ENCODE measurements around the gene GNL1. TPM values are rescaled to one million over a fixed set of nuclear protein-coding genes. Genes with fewer than 3 reads are reported as not detected.
"Not testable (repeated sequence)": the region's sequence is repeated elsewhere in the genome, so short reads cannot be mapped to it uniquely, and the experiment has no call there.

The GNL1 gene
- total and polyA plus RNA-seq, 2 experiments from 2014 or later: 31.4 to 42.5 TPM

DNA sequence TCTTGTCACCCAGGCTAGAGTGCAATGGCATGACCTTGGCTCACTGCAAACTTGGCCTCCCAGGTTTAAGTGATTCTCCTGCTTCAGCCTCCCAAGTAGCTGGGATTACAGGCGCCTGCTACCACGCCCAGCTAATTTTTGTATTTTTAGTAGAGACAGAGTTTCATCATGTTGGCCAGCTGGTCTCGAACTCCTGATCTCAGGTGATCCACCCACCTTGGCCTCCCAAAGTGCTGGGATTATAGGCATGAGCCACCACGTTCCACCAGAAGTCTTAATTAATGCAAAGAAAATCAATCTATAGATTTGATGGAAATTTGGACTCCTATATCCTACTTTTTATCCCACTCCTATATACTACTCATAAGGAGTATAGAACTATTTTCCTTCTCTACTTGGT is 61.2 kb downstream of the GNL1 start:
- not testable (repeated sequence) for ATAC-seq; H4K20me1 ChIP-seq (replicated peaks; ENCODE audit: insufficient read depth); H3K27ac ChIP-seq (ENCODE audit: low read depth); H3K27ac Mint-ChIP-seq; H2AFZ ChIP-seq; H3K36me3 ChIP-seq (ENCODE audit: insufficient read depth); H3K27me3 ChIP-seq (ENCODE audit: insufficient read depth); H3K9me2 ChIP-seq (ENCODE audit: insufficient read depth); H3F3A ChIP-seq (replicated peaks; ENCODE audit: low read depth); H3K4me3 ChIP-seq; H3K27me3 Mint-ChIP-seq (ENCODE audit: insufficient read depth, low read depth, poor library complexity); H3K79me2 ChIP-seq (replicated peaks; ENCODE audit: insufficient read depth); DNase-seq (ENCODE audit: low spot score); H3K4me2 ChIP-seq; H3K4me1 ChIP-seq (ENCODE audit: insufficient read depth); H3K4me3 Mint-ChIP-seq
- H3K36me3 Mint-ChIP-seq (ENCODE audit: low read depth): peaks cover 28% of the 10 kb centered on the region
- peaks cover 17% of the 10 kb centered on the region for H3K4me1 Mint-ChIP-seq
- peaks cover 10% of the 10 kb centered on the region; the same call in 2 of the 3 replicates for H3K9me3 Mint-ChIP-seq

DNA sequence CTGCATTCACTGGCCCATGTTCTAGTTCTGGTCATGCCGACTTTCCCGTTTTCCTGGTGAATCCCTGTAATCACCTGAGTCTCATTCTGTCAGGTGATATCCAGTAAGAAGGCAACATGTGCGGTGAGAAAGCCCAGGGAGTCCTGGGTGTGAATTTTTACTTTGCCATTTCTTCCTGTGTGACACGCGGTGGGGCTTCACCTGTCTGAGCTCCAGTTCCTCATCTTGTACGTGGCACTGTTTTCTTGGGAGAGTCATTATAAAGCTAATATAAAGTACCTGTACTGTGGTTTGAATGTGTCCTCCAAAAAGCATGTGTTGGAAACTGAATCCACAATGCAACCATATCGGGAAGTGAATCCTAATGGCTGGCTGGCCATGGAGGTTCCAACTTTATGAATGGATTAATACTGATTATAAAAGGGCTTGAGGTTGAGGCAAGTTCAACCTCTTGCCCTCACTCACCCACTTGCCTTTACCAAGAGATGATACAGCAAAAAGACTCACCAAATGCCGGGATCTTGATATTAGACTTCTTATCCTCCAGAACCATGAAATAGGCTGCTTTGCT is 61.9 kb downstream of the GNL1 start:
- H4K20me1 ChIP-seq (replicated peaks; ENCODE audit: insufficient read depth): peaks cover 8% of the 10 kb centered on the region
- H3K4me3 Mint-ChIP-seq: no peak overlapping the region; the same call in 2 of the 3 replicates
- peaks cover 26% of the 10 kb centered on the region for H3K36me3 Mint-ChIP-seq (ENCODE audit: low read depth)

More for the DNA sequence above, 61.9 kb downstream of the GNL1 start:
- Mint-ChIP-seq H3K27ac (no peak overlapping the region), H3K9me3 (peaks cover 4% of the 10 kb centered on the region; the same call in 2 of the 3 replicates), H3K4me1 (peaks cover 17% of the 10 kb centered on the region), H3K27me3 (ENCODE audit: insufficient read depth, low read depth, poor library complexity) (peaks cover 8% of the 10 kb centered on the region)
- Histone ChIP-seq H3K79me2 (replicated peaks; ENCODE audit: insufficient read depth) (no peaks in the 10 kb centered on the region), H3K4me3 (no peak overlapping the region), H3F3A (replicated peaks; ENCODE audit: low read depth) (no peaks in the 10 kb centered on the region), H3K4me2 (no peak overlapping the region), H3K36me3 (ENCODE audit: insufficient read depth) (no peaks in the 10 kb centered on the region), H3K27me3 (ENCODE audit: insufficient read depth) (no peaks in the 10 kb centered on the region; the same call in 1 of the 2 replicates), H3K27ac (ENCODE audit: low read depth) (no peak overlapping the region), H2AFZ (no peak overlapping the region), H3K4me1 (ENCODE audit: insufficient read depth) (peaks cover 6% of the 10 kb centered on the region; the same call in 1 of the 2 replicates), H3K9me2 (ENCODE audit: insufficient read depth) (no peaks in the 10 kb centered on the region)
- no peak for ATAC-seq
- DNase-seq (ENCODE audit: low spot score): no peak
- no peak for TF ChIP-seq ZNF331 (CRISPR knock-in tag; IDR thresholded peaks at IDR 0.05; ENCODE audit: low read depth)
- no peak for TF ChIP-seq NANOG (IDR thresholded peaks at IDR 0.05; ENCODE audit: borderline replicate concordance)
- TF ChIP-seq JUNB (IDR thresholded peaks at IDR 0.05; ENCODE audit: unreplicated experiment): no peak
- TF ChIP-seq EZH2phosphoT487 (IDR thresholded peaks at IDR 0.05; ENCODE audit: unreplicated experiment): no peak
- no peak for TF ChIP-seq ZNF114 (CRISPR knock-in tag; IDR thresholded peaks at IDR 0.05)
- TF ChIP-seq, protein P1, sequence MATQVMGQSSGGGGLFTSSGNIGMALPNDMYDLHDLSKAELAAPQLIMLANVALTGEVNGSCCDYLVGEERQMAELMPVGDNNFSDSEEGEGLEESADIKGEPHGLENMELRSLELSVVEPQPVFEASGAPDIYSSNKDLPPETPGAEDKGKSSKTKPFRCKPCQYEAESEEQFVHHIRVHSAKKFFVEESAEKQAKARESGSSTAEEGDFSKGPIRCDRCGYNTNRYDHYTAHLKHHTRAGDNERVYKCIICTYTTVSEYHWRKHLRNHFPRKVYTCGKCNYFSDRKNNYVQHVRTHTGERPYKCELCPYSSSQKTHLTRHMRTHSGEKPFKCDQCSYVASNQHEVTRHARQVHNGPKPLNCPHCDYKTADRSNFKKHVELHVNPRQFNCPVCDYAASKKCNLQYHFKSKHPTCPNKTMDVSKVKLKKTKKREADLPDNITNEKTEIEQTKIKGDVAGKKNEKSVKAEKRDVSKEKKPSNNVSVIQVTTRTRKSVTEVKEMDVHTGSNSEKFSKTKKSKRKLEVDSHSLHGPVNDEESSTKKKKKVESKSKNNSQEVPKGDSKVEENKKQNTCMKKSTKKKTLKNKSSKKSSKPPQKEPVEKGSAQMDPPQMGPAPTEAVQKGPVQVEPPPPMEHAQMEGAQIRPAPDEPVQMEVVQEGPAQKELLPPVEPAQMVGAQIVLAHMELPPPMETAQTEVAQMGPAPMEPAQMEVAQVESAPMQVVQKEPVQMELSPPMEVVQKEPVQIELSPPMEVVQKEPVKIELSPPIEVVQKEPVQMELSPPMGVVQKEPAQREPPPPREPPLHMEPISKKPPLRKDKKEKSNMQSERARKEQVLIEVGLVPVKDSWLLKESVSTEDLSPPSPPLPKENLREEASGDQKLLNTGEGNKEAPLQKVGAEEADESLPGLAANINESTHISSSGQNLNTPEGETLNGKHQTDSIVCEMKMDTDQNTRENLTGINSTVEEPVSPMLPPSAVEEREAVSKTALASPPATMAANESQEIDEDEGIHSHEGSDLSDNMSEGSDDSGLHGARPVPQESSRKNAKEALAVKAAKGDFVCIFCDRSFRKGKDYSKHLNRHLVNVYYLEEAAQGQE (IDR thresholded peaks at IDR 0.05; ENCODE audit: unreplicated experiment): no peak
- no peak for TF ChIP-seq POLR2AphosphoS5 (IDR thresholded peaks at IDR 0.05; ENCODE audit: low read depth)
- TF ChIP-seq, protein P2, sequence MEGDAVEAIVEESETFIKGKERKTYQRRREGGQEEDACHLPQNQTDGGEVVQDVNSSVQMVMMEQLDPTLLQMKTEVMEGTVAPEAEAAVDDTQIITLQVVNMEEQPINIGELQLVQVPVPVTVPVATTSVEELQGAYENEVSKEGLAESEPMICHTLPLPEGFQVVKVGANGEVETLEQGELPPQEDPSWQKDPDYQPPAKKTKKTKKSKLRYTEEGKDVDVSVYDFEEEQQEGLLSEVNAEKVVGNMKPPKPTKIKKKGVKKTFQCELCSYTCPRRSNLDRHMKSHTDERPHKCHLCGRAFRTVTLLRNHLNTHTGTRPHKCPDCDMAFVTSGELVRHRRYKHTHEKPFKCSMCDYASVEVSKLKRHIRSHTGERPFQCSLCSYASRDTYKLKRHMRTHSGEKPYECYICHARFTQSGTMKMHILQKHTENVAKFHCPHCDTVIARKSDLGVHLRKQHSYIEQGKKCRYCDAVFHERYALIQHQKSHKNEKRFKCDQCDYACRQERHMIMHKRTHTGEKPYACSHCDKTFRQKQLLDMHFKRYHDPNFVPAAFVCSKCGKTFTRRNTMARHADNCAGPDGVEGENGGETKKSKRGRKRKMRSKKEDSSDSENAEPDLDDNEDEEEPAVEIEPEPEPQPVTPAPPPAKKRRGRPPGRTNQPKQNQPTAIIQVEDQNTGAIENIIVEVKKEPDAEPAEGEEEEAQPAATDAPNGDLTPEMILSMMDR (conservative IDR thresholded peaks at IDR 0.05; ENCODE audit: low read depth in 2 of 2): no peak
- TF ChIP-seq STAT1 (IDR thresholded peaks at IDR 0.05; ENCODE audit: unreplicated experiment): no peak
- TF ChIP-seq, protein P3, sequence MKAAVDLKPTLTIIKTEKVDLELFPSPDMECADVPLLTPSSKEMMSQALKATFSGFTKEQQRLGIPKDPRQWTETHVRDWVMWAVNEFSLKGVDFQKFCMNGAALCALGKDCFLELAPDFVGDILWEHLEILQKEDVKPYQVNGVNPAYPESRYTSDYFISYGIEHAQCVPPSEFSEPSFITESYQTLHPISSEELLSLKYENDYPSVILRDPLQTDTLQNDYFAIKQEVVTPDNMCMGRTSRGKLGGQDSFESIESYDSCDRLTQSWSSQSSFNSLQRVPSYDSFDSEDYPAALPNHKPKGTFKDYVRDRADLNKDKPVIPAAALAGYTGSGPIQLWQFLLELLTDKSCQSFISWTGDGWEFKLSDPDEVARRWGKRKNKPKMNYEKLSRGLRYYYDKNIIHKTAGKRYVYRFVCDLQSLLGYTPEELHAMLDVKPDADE (IDR thresholded peaks at IDR 0.05): no peak
- no peak for TF ChIP-seq CREB1 (CRISPR knock-in tag; IDR thresholded peaks at IDR 0.05; ENCODE audit: low read depth)
- TF ChIP-seq EZH2 (IDR thresholded peaks at IDR 0.05; ENCODE audit: low read depth, unreplicated experiment): no peak
